B cell (primary cell): Measurements from ENCODE around the gene BAK1. TPM values are rescaled to one million over a fixed set of nuclear protein-coding genes. Genes with fewer than 3 reads are reported as not detected.

Source experiments
- ATAC-seq: fragments of 200-7000 bp; cut with Tn5 transposase; one replicate; pipeline ENCODE4 v1.10.0; 2021; ENCODE audit warnings: low read depth, mild to moderate bottlenecking, moderate number of reproducible peaks, moderate library complexity
- CTCF ChIA-PET: fragments of 350-600 bp; sonication (Branson Sonifier 250); formaldehyde crosslinking; loops from one replicate; lab custom pipeline; 2021; ENCODE audit warnings: antibody characterized with exemption, inconsistent platforms; lab: Charles Lee
- POLR2A ChIA-PET: fragments of 350-600 bp; sonication (Branson Sonifier 250); formaldehyde crosslinking; loops from one replicate; lab custom pipeline; 2021; ENCODE audit warnings: antibody characterized with exemption; lab: Charles Lee
- DNase-seq: peaks from one replicate; pipeline ENCODE4 v3.0.0; 2013
- H2AFZ ChIP-seq: 2 replicates; pipeline ENCODE4 v1.6.1; 2012; ENCODE audit warnings: mild to moderate bottlenecking, low read depth, low read length; ENCODE audit not compliant: insufficient read depth, poor library complexity, severe bottlenecking
- H3K27ac ChIP-seq, 2 donors: 1 replicate in 1 of 2; 2 replicates in 1 of 2; pipeline ENCODE4 v1.5.1; 2012 to 2013; ENCODE audit warnings: low read length in 2 of 2, mild to moderate bottlenecking in 2 of 2, moderate library complexity in 1 of 2
- H3K27me3 ChIP-seq, 4 experiments: fragments of 200-600 bp in 1 of 4; sonication (generic) in 1 of 4; replicated peaks in 1 of 4; 1 replicate in 2 of 4; 2 replicates in 2 of 4; pipeline versions ENCODE4 v1.6.1 to v1.7.0; 2013 to 2016; ENCODE audit warnings: low read length in 3 of 4, mild to moderate bottlenecking in 2 of 4, mixed read lengths in 1 of 4, moderate library complexity in 1 of 4; ENCODE audit not compliant: insufficient read depth in 4 of 4, control insufficient read depth in 3 of 4; ENCODE audit errors: control extremely low read depth in 1 of 4
- H3K36me3 ChIP-seq, 2 experiments: replicated peaks in 1 of 2; 1 replicate in 1 of 2; 2 replicates in 1 of 2; pipeline versions ENCODE4 v1.6.1 to v1.7.1; 2013; ENCODE audit warnings: low read length in 1 of 2; ENCODE audit not compliant: insufficient read depth in 2 of 2, control insufficient read depth in 1 of 2; ENCODE audit errors: control extremely low read depth in 1 of 2, extremely low read depth in 1 of 2
- H3K4me1 ChIP-seq, 2 donors: fragments of 200-600 bp in 1 of 2; sonication (generic) in 1 of 2; 1 replicate in 1 of 2; 2 replicates in 1 of 2; pipeline versions ENCODE4 v1.5.1 to v1.6.1; 2013 to 2017; ENCODE audit warnings: low read length in 2 of 2; ENCODE audit not compliant: control insufficient read depth in 2 of 2, insufficient read depth in 2 of 2
- H3K4me2 ChIP-seq: replicated peaks from 2 replicates; pipeline ENCODE3; 2012; ENCODE audit warnings: mild to moderate bottlenecking, low read depth, low read length; ENCODE audit not compliant: poor library complexity, severe bottlenecking
- H3K4me3 ChIP-seq, 5 experiments: fragments of 200-600 bp in 1 of 5; sonication (generic) in 1 of 5; 1 replicate in 3 of 5; 2 replicates in 2 of 5; pipeline versions ENCODE4 v1.5.1 to v1.7.0; 2011 to 2016; ENCODE audit warnings: low read length in 4 of 5, mild to moderate bottlenecking in 4 of 5, low read depth in 2 of 5, control low read depth in 1 of 5, moderate library complexity in 1 of 5; ENCODE audit not compliant: insufficient read depth in 1 of 5; ENCODE audit errors: control extremely low read depth in 1 of 5, extremely low read depth in 1 of 5
- H3K79me2 ChIP-seq: fragments of 200-600 bp; sonication (generic); one replicate; pipeline ENCODE4 v1.6.0; 2016; ENCODE audit warnings: low read length; ENCODE audit not compliant: control insufficient read depth, insufficient read depth
- H3K9ac ChIP-seq: fragments of 200-600 bp; sonication (generic); 2 replicates; pipeline ENCODE4 v1.6.1; 2017; ENCODE audit warnings: mild to moderate bottlenecking, low read length, moderate library complexity
- H3K9me3 ChIP-seq, 3 donors: one replicate each; pipeline versions ENCODE4 v1.6.1 to v1.7.1; 2013; ENCODE audit warnings: low read length in 2 of 3; ENCODE audit not compliant: control insufficient read depth in 2 of 3, insufficient read depth in 1 of 3; ENCODE audit errors: control extremely low read depth in 1 of 3
- H4K20me1 ChIP-seq: 2 replicates; pipeline ENCODE4 v1.6.0; 2012; ENCODE audit warnings: mild to moderate bottlenecking, low read length; ENCODE audit not compliant: insufficient read depth, control insufficient read depth, poor library complexity, severe bottlenecking
- H3K27ac Mint-ChIP-seq: one replicate; pipeline ENCODE4 v1.8.0; 2021; ENCODE audit warnings: mixed read lengths
- H3K27me3 Mint-ChIP-seq: one replicate; pipeline ENCODE4 v1.8.0; 2021; ENCODE audit warnings: mixed read lengths
- H3K4me1 Mint-ChIP-seq: one replicate; pipeline ENCODE4 v1.8.0; 2021; ENCODE audit warnings: mixed read lengths
- H3K4me3 Mint-ChIP-seq: one replicate; pipeline ENCODE4 v1.8.0; 2021; ENCODE audit warnings: mixed read lengths
- H3K9me3 Mint-ChIP-seq: one replicate; pipeline ENCODE4 v1.8.0; 2022; ENCODE audit warnings: mixed read lengths; ENCODE audit not compliant: insufficient read depth
- CTCF ChIP-seq: fragments of 200-600 bp; IDR thresholded peaks from one replicate; pipeline ENCODE4 v1.8.0; 2022; ENCODE audit warnings: antibody characterized with exemption, mild to moderate bottlenecking
- EZH2 ChIP-seq: IDR thresholded peaks from 2 replicates; pipeline ENCODE4 v1.6.1; 2012; ENCODE audit warnings: borderline replicate concordance, low read depth, mild to moderate bottlenecking, moderate library complexity, low read length; ENCODE audit not compliant: insufficient read depth, poor library complexity, severe bottlenecking
- WGBS: methylation state at CpG from one replicate; pipeline ENCODE4 v1.1.5; 2013; ENCODE audit warnings: missing lambda C conversion rate; ENCODE audit not compliant: insufficient coverage; 5-methylcytosine and 5-hydroxymethylcytosine counted together
- intact Hi-C: fragments of 100-400 bp; cut with micrococcal nuclease; formaldehyde crosslinking; loops from one replicate; pipeline ENCODE4 v1.10.0; 2022
- polyA plus RNA-seq: library from polyadenylated mRNA; depleted of rRNA; stranded (reverse); fragments of >200 nt; gene quantifications from 2 replicates; pipeline ENCODE4 v1.2.3, GENCODE V29; 2012
- total RNA-seq, 2 donors: library from RNA; stranded (reverse); fragments of 120-200 nt in 1 of 2; gene quantifications; 1 replicate in 1 of 2; 2 replicates in 1 of 2; pipeline versions ENCODE4 v1.2.3 to v1.2.4, GENCODE V29; 2013 to 2022

BAK1 gene
- total and polyA plus RNA-seq, 2 donors (not counting 1 experiment from before 2014, with no cell fraction given), result 23.3 to 34.3 TPM

DNA sequence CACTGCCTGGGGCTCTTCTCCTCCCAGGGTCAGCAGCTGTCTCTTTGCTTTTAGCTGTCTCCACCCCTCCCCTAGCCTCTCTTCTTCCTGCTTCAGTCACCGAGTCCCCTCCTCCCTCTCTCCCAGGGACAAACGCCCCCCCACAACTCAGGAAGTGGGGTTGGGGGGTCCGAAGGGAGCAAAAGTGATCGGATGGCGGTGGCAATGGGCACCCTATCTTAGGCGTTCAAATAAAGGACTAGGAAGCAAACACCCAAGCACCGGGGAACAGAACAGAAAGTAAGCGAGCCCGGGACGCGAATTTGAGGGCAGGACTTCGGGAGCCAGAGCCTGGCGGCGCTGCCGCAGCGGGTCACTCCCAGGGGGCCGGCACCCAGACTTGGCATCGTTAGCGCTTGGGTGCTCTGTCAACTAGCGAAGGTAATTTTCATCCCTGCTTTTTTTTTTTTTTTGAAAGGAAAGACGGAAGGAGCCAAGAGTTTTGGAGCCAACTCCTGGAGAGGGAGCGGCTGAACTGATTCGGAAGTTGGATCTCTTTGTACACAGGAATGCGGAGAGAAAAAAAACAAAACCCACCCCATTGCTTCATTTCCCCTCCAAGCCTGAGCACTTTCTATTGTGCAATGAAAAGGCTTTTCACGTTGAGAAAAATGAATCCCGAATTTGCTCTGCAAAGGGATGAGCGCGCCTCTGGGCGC, 40.2 kb upstream of the BAK1 start:
- H3K27me3 Mint-ChIP-seq, result no peaks in the 10 kb centered on the region

More for the DNA sequence above, 40.2 kb upstream of the BAK1 start:
- Histone ChIP-seq H3K4me1 (peaks cover 20 to 30% of the 10 kb centered on the region in 2 donors), H2AFZ (peak overlapping the region; percentile 88), H3K27ac (peak overlapping the region; percentile 73 to 75), H3K4me3 (peak overlapping the region; percentile 47 to 95 (median 77)), H3K9me3 (no peaks in the 10 kb centered on the region), H4K20me1 (peaks cover 32% of the 10 kb centered on the region), H3K27me3 (no peaks in the 10 kb centered on the region), H3K4me2 (peak overlapping the region; percentile 97), H3K79me2 (peaks cover 42% of the 10 kb centered on the region), H3K36me3 (no peaks in the 10 kb centered on the region), H3K9ac (peak overlapping the region; percentile 97)
- Mint-ChIP-seq H3K4me3 (peak overlapping the region; percentile 95), H3K27ac (peak overlapping the region; percentile 87), H3K4me1 (peaks cover 44% of the 10 kb centered on the region), H3K9me3 (no peaks in the 10 kb centered on the region)
- WGBS, result 0% methylated on average over 22 of the region's 29 CpGs
- intact Hi-C loops, result loop anchor here (5.0 kb wide), 2 partner anchors 193 to 228 kb away; partner anchors contain the start of gene KIFC1
- no peak for ATAC-seq
- POLR2A ChIA-PET, result interaction anchor here (0.6 to 2.6 kb wide), 10 partner anchors 12 to 277 kb away, joined by 3 to 15 read pairs (median 4); partner anchors contain the start of gene BAK1
- TF ChIP-seq CTCF, result no peak
- TF ChIP-seq EZH2, result no peak
- CTCF ChIA-PET, result interaction anchor here (1.0 to 3.3 kb wide), 9 partner anchors 9 to 81 kb away, joined by 3 to 31 read pairs (median 7); no protein-coding TSS in a partner anchor
- peak; percentile 60 for DNase-seq
